Erythroblast (primary cell): Measurements from ENCODE around the gene CFAP119.

Source experiments
- GATA1 ChIP-seq: IDR thresholded peaks from 2 replicates; pipeline ENCODE4 v1.6.1; 2011; ENCODE audit warnings: low read depth, mild to moderate bottlenecking, control low read depth, low read length, moderate library complexity
- POLR2A ChIP-seq: IDR thresholded peaks from 2 replicates; pipeline ENCODE4 v1.6.1; 2011; ENCODE audit warnings: mild to moderate bottlenecking, low read length

DNA sequence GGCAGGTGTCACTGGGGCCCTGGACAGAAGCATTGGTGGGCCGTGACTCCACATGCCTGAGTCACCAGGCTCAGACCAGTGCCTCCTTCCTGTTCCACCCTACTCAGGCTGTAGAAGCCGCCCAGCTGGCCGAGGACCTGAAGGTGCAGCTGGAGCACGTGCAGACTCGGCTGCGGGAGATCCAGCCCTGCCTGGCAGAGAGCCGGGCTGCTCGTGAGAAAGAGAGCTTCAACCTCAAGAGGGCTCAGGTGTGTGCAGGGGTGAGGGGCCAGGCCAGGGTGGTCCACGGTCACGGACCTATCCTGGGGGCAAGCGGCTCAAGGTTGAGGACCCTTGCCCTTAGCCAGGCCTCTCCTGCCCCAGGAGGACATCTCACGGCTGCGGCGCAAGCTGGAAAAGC is 9.9 kb upstream of the CFAP119 start:
- no peak for TF ChIP-seq POLR2A
- TF ChIP-seq GATA1 = no peak
